ENCODE results near the gene MICAL2.

Gene MICAL2

DNA sequence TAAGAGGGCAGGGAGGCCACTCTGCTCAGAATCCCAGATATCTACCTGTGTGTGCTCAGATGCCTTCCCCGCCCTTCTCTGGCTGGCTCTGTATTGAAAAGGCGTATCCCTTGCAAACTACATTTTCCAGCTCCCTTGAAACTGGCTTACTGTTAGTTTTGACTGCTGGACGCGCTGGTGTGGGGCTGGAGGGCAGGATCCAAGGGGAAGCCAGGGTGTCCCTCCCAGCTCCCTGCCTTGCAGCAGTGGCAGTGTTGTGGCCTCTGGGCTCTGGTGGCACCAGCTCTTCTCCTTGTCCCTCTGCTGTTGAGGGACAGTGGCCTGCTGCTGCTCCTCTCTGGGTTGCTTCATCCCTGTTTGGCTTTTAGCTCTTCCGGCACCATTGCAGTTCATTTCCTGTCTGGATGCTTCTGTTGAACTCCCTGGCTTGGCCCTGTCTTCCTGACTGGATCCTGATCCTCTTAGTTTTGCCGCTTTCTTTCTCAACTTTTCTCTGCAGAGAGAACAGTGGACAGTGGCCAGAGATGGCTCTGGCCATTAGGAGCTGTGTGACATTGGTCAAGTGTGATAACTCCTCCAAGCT is 159.9 kb downstream of the MICAL2 start:
- Histone ChIP-seq H3K27ac (no peak overlapping the region), H3K9me3 (ENCODE audit: control insufficient read depth, low read length) (no peaks in the 10 kb centered on the region), H3K4me1 (no peaks in the 10 kb centered on the region), H3K9ac (no peak overlapping the region), H3K36me3 (ENCODE audit: control insufficient read depth, insufficient read depth, low read length) (no peaks in the 10 kb centered on the region), H3K4me2 (ENCODE audit: low read length) (no peak overlapping the region), H3K27me3 (ENCODE audit: control insufficient read depth, insufficient read depth, low read length) (no peaks in the 10 kb centered on the region), H3K79me2 (no peaks in the 10 kb centered on the region), H2AFZ (no peak overlapping the region), H3K4me3 (ENCODE audit: low read depth, low read length) (no peak overlapping the region)
- TF ChIP-seq, protein P1, sequence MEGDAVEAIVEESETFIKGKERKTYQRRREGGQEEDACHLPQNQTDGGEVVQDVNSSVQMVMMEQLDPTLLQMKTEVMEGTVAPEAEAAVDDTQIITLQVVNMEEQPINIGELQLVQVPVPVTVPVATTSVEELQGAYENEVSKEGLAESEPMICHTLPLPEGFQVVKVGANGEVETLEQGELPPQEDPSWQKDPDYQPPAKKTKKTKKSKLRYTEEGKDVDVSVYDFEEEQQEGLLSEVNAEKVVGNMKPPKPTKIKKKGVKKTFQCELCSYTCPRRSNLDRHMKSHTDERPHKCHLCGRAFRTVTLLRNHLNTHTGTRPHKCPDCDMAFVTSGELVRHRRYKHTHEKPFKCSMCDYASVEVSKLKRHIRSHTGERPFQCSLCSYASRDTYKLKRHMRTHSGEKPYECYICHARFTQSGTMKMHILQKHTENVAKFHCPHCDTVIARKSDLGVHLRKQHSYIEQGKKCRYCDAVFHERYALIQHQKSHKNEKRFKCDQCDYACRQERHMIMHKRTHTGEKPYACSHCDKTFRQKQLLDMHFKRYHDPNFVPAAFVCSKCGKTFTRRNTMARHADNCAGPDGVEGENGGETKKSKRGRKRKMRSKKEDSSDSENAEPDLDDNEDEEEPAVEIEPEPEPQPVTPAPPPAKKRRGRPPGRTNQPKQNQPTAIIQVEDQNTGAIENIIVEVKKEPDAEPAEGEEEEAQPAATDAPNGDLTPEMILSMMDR (IDR thresholded peaks at IDR 0.05), result no peak

DNA sequence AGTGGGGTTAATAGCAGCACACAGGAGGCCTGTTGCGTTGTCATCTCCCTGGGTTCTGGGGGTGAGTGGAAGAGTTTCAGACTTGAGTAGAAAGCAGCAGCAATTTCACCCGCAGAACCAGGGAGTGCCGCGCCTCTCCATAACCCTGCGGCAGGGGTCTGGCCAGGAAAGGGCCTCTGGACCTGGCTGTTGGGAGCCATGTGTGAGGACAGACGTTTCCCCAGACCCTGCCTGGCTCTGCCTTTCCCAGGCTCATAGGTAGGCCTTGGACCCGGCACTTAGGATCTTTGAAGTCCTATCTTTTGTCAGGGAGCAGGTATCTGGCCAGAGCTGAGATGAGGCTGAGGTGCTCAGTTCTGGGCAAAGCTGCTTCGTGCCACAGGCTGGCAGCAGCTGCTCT is 160.4 kb downstream of the MICAL2 start:
- Histone ChIP-seq H3K79me2 (no peaks in the 10 kb centered on the region), H3K4me2 (ENCODE audit: low read length) (no peak overlapping the region), H3K4me3 (ENCODE audit: low read depth, low read length) (no peak overlapping the region), H3K9me3 (ENCODE audit: control insufficient read depth, low read length) (no peaks in the 10 kb centered on the region), H3K9ac (no peak overlapping the region), H3K4me1 (no peaks in the 10 kb centered on the region), H3K27ac (no peak overlapping the region), H2AFZ (no peak overlapping the region), H3K36me3 (ENCODE audit: control insufficient read depth, insufficient read depth, low read length) (no peaks in the 10 kb centered on the region), H3K27me3 (ENCODE audit: control insufficient read depth, insufficient read depth, low read length) (no peaks in the 10 kb centered on the region)
- TF ChIP-seq, protein P1 (IDR thresholded peaks at IDR 0.05), result no peak

DNA sequence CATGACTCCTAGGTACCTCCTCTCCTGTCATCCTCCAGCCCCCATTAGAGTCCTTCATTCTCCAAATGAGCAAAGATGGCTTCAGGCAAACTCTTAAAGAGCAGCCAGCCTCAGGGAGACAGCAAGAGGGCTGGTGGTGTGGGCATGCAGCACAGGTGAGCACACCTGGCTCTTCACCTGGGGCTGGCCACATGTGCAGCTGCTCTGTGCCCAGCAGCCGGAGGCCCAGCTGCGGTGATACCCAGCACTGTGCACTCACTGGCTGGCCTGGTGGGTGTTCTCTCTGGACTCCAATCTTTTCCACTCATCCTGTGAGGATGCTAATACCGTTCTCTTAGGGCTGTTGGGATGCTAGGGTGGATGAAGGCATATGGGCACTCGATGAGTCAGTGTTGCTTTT is 160.9 kb downstream of the MICAL2 start:
- Histone ChIP-seq H2AFZ (no peak overlapping the region), H3K4me3 (ENCODE audit: low read depth, low read length) (no peak overlapping the region), H3K9ac (no peak overlapping the region), H3K36me3 (ENCODE audit: control insufficient read depth, insufficient read depth, low read length) (no peaks in the 10 kb centered on the region), H3K27me3 (ENCODE audit: control insufficient read depth, insufficient read depth, low read length) (no peaks in the 10 kb centered on the region), H3K79me2 (no peaks in the 10 kb centered on the region), H3K4me2 (ENCODE audit: low read length) (no peak overlapping the region), H3K27ac (no peak overlapping the region), H3K4me1 (no peaks in the 10 kb centered on the region), H3K9me3 (ENCODE audit: control insufficient read depth, low read length) (no peaks in the 10 kb centered on the region)
- TF ChIP-seq, protein P1 (IDR thresholded peaks at IDR 0.05), result no peak

DNA sequence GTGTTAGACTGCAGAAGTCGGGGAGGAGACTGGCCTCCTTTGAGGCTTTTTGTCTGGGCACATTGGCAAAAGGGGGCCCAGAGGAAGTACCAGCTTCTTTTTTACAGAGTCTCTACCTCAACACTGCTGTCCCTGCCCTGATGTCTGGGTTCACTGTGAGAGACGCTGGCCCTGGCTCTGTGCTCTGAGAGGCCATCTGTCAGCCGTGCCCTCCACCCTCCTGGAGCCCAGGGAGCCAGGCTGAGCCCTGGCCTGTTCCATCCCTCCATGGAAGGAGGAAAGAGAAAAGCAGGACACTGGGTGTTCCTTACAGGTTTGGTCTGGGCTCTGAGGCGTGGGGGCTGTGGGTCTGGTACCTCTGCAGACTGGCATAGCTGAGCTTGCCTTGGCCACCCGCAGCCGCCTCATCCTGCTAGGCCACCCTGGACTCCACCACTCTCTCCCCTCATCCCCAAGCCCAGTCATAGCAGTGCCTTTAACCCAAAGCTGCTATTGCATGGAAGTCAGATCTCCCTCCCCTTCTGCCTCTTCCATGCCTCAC is 161.5 kb downstream of the MICAL2 start:
- Histone ChIP-seq H2AFZ (no peak overlapping the region), H3K4me2 (ENCODE audit: low read length) (no peak overlapping the region), H3K9me3 (ENCODE audit: control insufficient read depth, low read length) (no peaks in the 10 kb centered on the region), H3K9ac (no peak overlapping the region), H3K36me3 (ENCODE audit: control insufficient read depth, insufficient read depth, low read length) (no peaks in the 10 kb centered on the region), H3K4me3 (ENCODE audit: low read depth, low read length) (no peak overlapping the region), H3K27ac (no peak overlapping the region), H3K4me1 (no peaks in the 10 kb centered on the region), H3K79me2 (no peaks in the 10 kb centered on the region), H3K27me3 (ENCODE audit: control insufficient read depth, insufficient read depth, low read length) (no peaks in the 10 kb centered on the region)
- TF ChIP-seq, protein P1 (IDR thresholded peaks at IDR 0.05), result no peak

Data from parathyroid adenoma (tissue), 2 donors.